ENCODE measurements around the gene EML5.

DNA sequence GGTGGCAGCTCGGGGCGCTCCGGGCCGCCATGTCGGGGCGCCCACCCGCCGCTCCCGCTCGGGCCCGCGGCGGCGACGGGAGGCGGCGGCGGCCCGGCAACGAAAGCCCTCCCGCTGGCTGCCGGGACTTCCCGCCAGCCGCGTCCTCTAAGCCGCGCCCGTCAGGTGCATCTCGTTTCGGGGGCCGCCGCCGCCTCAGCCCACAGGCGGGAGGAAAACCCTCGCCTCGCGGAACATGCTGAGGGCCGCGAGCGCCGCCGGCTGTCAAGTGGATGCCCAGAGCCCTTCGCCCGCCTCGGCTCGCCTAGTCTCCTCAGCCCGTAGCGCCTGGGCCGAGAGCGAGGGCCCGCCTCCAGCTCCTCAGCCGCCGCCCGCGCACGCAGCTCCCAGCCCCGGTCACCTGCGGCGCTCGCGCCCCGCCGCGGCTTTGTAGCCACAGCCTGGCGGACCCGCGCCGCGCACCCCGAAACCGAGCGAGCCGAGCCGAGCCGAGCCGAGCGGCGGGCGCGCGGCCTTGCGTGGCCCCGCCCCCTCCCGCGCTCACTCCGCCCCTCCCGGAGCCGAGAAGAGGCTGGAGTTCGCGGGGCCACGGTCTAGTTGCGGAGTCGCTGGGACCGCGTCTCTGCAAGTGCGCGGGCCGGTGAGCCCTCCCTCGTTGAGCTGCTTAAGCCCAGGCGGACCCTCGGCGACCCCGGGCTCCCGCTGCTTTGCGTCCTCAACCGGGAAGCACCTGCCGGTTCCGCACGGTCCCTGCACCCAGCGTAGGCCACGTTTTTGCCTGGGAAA lies at the start of gene EML5:
- no peak for TF ChIP-seq POLR2A (IDR thresholded peaks at IDR 0.05)
- TF ChIP-seq, protein P1, sequence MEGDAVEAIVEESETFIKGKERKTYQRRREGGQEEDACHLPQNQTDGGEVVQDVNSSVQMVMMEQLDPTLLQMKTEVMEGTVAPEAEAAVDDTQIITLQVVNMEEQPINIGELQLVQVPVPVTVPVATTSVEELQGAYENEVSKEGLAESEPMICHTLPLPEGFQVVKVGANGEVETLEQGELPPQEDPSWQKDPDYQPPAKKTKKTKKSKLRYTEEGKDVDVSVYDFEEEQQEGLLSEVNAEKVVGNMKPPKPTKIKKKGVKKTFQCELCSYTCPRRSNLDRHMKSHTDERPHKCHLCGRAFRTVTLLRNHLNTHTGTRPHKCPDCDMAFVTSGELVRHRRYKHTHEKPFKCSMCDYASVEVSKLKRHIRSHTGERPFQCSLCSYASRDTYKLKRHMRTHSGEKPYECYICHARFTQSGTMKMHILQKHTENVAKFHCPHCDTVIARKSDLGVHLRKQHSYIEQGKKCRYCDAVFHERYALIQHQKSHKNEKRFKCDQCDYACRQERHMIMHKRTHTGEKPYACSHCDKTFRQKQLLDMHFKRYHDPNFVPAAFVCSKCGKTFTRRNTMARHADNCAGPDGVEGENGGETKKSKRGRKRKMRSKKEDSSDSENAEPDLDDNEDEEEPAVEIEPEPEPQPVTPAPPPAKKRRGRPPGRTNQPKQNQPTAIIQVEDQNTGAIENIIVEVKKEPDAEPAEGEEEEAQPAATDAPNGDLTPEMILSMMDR (IDR thresholded peaks at IDR 0.05): peak in 1 of 3 experiments; percentile 30
- no peak for TF ChIP-seq POLR2AphosphoS5 (IDR thresholded peaks at IDR 0.05; ENCODE audit: insufficient read depth in 1 of 2, low read depth in 1 of 2)

Data from vagina (tissue), 2 donors.